K562 (cell line): Measurements from ENCODE around the gene MRRF. TPM values are rescaled to one million over a fixed set of nuclear protein-coding genes. Genes with fewer than 3 reads are reported as not detected.

Source experiments
- ATAC-seq: fragments of 200-7000 bp; cut with Tn5 transposase; 3 replicates; pipeline ENCODE4 v1.9.1; 2020; ENCODE audit warnings: moderate library complexity
- BruUV-seq: library from RNA; stranded (reverse); fragments of 400-500 nt; replicated peaks from 2 replicates; lab custom pipeline; 2021; lab: Mats Ljungman, UMichigan
- CTCF ChIA-PET: fragments of 300-600 bp; formaldehyde crosslinking; extraction: SDS; loops from one replicate; lab custom pipeline; 2021; ENCODE audit warnings: low intra/inter-chr PET ratio; lab: Yijun Ruan, JAX
- POLR2A ChIA-PET: fragments of 300-600, 350-650 bp; sonication (Branson Sonifier 250); formaldehyde crosslinking; extraction: SDS; loops from one replicate; lab custom pipeline; 2021; ENCODE audit warnings: antibody characterized with exemption, inconsistent platforms; lab: Yijun Ruan, JAX
- DNase-seq, 4 experiments: peaks; one replicate each; pipeline versions ENCODE4 v3.0.0 to v3.0.0-alpha.2; 2011 to 2018; ENCODE audit warnings: low spot score in 3 of 4, mixed read lengths in 3 of 4; ENCODE audit errors: extremely low read depth in 1 of 4
- FAIRE-seq: peaks from 2 replicates; lab custom pipeline; 2011; peaks lifted over from hg19 to GRCh38; lab: Jason Lieb, UNC
- H2AFZ ChIP-seq: 2 replicates; pipeline ENCODE4 v1.6.0; 2011; ENCODE audit warnings: low read depth, low read length, control low read depth, inconsistent platforms
- H3K27ac ChIP-seq: fragments of 200-600 bp; 3 replicates; pipeline ENCODE4 v1.8.0; 2011; ENCODE audit warnings: low read depth, mild to moderate bottlenecking, control low read depth, inconsistent platforms, low read length, moderate library complexity, mixed read lengths; ENCODE audit errors: extremely low read depth
- H3K27me3 ChIP-seq, 2 experiments: fragments of 300-600 bp in 1 of 2; 2 replicates in 1 of 2; 3 replicates in 1 of 2; pipeline versions ENCODE4 v1.6.0 to v1.8.0; 2011; ENCODE audit warnings: inconsistent platforms in 2 of 2, low read length in 2 of 2, mild to moderate bottlenecking in 1 of 2, mixed read lengths in 1 of 2, moderate library complexity in 1 of 2; ENCODE audit not compliant: control insufficient read depth in 2 of 2, insufficient read depth in 2 of 2
- H3K36me3 ChIP-seq: fragments of 300-600 bp; 3 replicates; pipeline ENCODE4 v1.8.0; 2011; ENCODE audit warnings: mild to moderate bottlenecking, low read length, inconsistent platforms; ENCODE audit not compliant: control insufficient read depth, insufficient read depth
- H3K4me1 ChIP-seq, 2 experiments: fragments of 200-600 bp in 1 of 2; replicated peaks in 1 of 2; 2 replicates in 1 of 2; 3 replicates in 1 of 2; pipeline versions ENCODE4 v1.5.1 to v1.8.0; 2011; ENCODE audit warnings: inconsistent platforms in 2 of 2, low read length in 2 of 2, mild to moderate bottlenecking in 1 of 2, mixed read lengths in 1 of 2, moderate library complexity in 1 of 2; ENCODE audit not compliant: control insufficient read depth in 2 of 2, insufficient read depth in 2 of 2
- H3K4me2 ChIP-seq: 2 replicates; pipeline ENCODE4 v1.6.1; 2011; ENCODE audit warnings: low read length, control low read depth, inconsistent platforms, mixed read lengths; ENCODE audit not compliant: insufficient read depth
- H3K4me3 ChIP-seq: fragments of 200-600 bp; sonication (generic), shearing (Covaris generic); 2 replicates; pipeline ENCODE4 v1.5.1; 2016; ENCODE audit warnings: control low read depth, inconsistent platforms
- H3K79me2 ChIP-seq: fragments of 200-600 bp; 3 replicates; pipeline ENCODE4 v1.8.0; 2011; ENCODE audit warnings: low read length, inconsistent platforms; ENCODE audit not compliant: control insufficient read depth, insufficient read depth
- H3K9ac ChIP-seq, 2 experiments: 2 replicates each; pipeline versions ENCODE4 v1.6.0 to v1.6.1; 2011; ENCODE audit warnings: low read depth in 2 of 2, low read length in 2 of 2, control low read depth in 1 of 2, inconsistent platforms in 1 of 2, mild to moderate bottlenecking in 1 of 2, mixed read lengths in 1 of 2; ENCODE audit not compliant: insufficient read depth in 1 of 2
- H3K9me1 ChIP-seq: one replicate; pipeline ENCODE4 v1.6.0; 2011; ENCODE audit warnings: inconsistent platforms, mild to moderate bottlenecking, low read length, moderate library complexity; ENCODE audit not compliant: control insufficient read depth, insufficient read depth
- H3K9me3 ChIP-seq: replicated peaks from 2 replicates; pipeline ENCODE4 v1.5.1; 2011; ENCODE audit warnings: low read depth, low read length, inconsistent platforms; ENCODE audit not compliant: control insufficient read depth, insufficient read depth
- H4K20me1 ChIP-seq: replicated peaks from 2 replicates; pipeline ENCODE4 v1.6.1; 2011; ENCODE audit warnings: low read length, inconsistent platforms, mixed read lengths; ENCODE audit not compliant: control insufficient read depth, insufficient read depth
- ATF3 ChIP-seq, 2 experiments: fragments of 450-650 bp in 1 of 2; sonication (generic) in 1 of 2; formaldehyde crosslinking in 1 of 2; IDR thresholded peaks in 1 of 2; conservative IDR thresholded peaks in 1 of 2; 2 replicates each; pipeline versions ENCODE4 v1.6.1 to v1.8.1; 2016 to 2023; ENCODE audit warnings: mild to moderate bottlenecking in 2 of 2, moderate library complexity in 2 of 2, inconsistent platforms in 1 of 2, missing genetic modification reagents in 1 of 2
- CBFA2T2 ChIP-seq: fragments of 450-650 bp; conservative IDR thresholded peaks from 2 replicates; pipeline ENCODE4 v1.6.1; 2017; ENCODE audit warnings: mild to moderate bottlenecking
- DPF2 ChIP-seq: fragments of 450-650 bp; IDR thresholded peaks from 2 replicates; pipeline ENCODE4 v1.6.1; 2016
- EGR1 ChIP-seq: fragments of 450-650 bp; conservative IDR thresholded peaks from 2 replicates; pipeline ENCODE4 v1.6.1; 2017; ENCODE audit warnings: mild to moderate bottlenecking
- ELF4 ChIP-seq: fragments of 450-650 bp; formaldehyde crosslinking; IDR thresholded peaks from 2 replicates; pipeline ENCODE4 v1.4.0; 2022; ENCODE audit warnings: missing genetic modification characterization
- RBM25 ChIP-seq: fragments of 200-400 bp; formaldehyde crosslinking; IDR thresholded peaks from 2 replicates; pipeline ENCODE4 v1.6.1; 2018; ENCODE audit warnings: low read length, low read depth, moderate library complexity; ENCODE audit not compliant: severe bottlenecking
- TRIM24 ChIP-seq, 2 experiments: fragments of 450-650 bp; IDR thresholded peaks; 2 replicates each; pipeline ENCODE4 v1.6.1; 2016
- WGBS: fragments of 100-300 bp; shearing (Covaris generic); methylation state at CpG from one replicate; pipeline ENCODE4 v1.1.6; 2016; ENCODE audit warnings: low coverage, mixed read lengths; ENCODE audit not compliant: insufficient coverage; ENCODE audit errors: missing lambda C conversion rate; 5-methylcytosine and 5-hydroxymethylcytosine counted together
- in situ Hi-C: fragments of 300-500 bp; cut with MboI; formaldehyde crosslinking; loops from 4 replicates; pipeline ENCODE4 v1.15.0; 2018; ENCODE audit warnings: inconsistent platforms, mixed read lengths
- intact Hi-C: fragments of 100-400 bp; cut with micrococcal nuclease; formaldehyde crosslinking; loops from 2 replicates; pipeline ENCODE4 v1.14.2; 2022
- polyA plus RNA-seq, 8 experiments: library from polyadenylated mRNA; depleted of rRNA in 4 of 8; stranded (reverse) in 5 of 8; unstranded in 3 of 8; fragments of >200 nt; fragmentation: Nextera tagmentation in 2 of 8; fragmentation: Illumina TruSeq in 1 of 8; extraction: Ambion mirVana in 2 of 8; extraction: Trizol in 1 of 8; gene quantifications; 2 replicates each; pipeline versions ENCODE4 v1.2.1 to v1.2.3, GENCODE V29; 2011 to 2014; ENCODE audit warnings: inconsistent platforms in 1 of 8, missing spikeins in 1 of 8
- total RNA-seq, 7 experiments: library from RNA; depleted of rRNA in 6 of 7; stranded (reverse); fragments of >200 nt in 6 of 7; fragmentation: Illumina TruSeq in 2 of 7; extraction: Trizol in 2 of 7; gene quantifications; 2 replicates each; pipeline versions ENCODE4 v1.2.1 to v1.2.3, GENCODE V29; 2011 to 2021; ENCODE audit warnings: low replicate concordance in 1 of 7
- TF ChIP-seq, protein P1 (sequence below): conservative IDR thresholded peaks from 2 replicates; pipeline ENCODE4 v1.6.1; 2011; ENCODE audit warnings: low read depth, mild to moderate bottlenecking, low read length; ENCODE audit not compliant: control insufficient read depth

MRRF gene
- total and polyA plus RNA-seq, 9 of the 15 experiments (the other 6 are each of a cell fraction or from before 2014, with no cell fraction given), result 55.0 to 105 (median 81.2) TPM

DNA sequence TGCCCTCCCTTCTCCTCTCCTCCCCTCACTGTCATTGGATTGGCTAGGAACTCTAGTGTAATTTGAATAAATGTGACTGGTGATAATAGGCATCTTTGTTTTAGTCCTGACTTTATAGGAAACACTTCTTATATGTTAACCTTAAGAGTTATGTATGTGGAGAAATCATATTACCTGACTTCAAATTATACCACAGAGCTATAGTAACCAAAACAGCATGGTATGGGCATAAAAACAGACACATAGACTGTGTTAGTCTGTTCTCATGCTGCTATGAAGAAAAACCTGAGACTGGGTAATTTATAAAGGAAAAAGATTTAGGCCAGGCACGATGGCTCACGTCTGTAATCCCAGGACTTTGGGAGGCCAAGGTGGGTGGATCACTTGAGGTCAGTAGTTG lies 9.4 kb downstream of the MRRF start:
- FAIRE-seq (no peak), ATAC-seq (peak; percentile 51; the same call in 1 of the 3 replicates), DNase-seq (peak in 1 of 4 experiments; percentile 13)
- in situ Hi-C loops, result no loop called here
- H3K4me1 ChIP-seq, result no peaks in the 10 kb centered on the region
- TF ChIP-seq CBFA2T2 (no peak), RBM25 (peak; percentile 71)
- 85% methylated on average over 2 of the region's 2 CpGs for WGBS
- H4K20me1 ChIP-seq, result 0 out of 2 replicates have a peak, but pooled peaks cover 3% of the 10 kb centered on the region
- peaks cover 4% of the 10 kb centered on the region for H3K9me3 ChIP-seq
- H3K9me1 ChIP-seq, result no peaks in the 10 kb centered on the region
- no peak overlapping the region for H3K27ac ChIP-seq
- CTCF ChIA-PET, result no interaction called here
- no peak overlapping the region for H2AFZ ChIP-seq
- peaks cover 93% of the 10 kb centered on the region for H3K79me2 ChIP-seq
- POLR2A ChIA-PET, result no interaction called here
- H3K4me3 ChIP-seq, result no peak overlapping the region
- intact Hi-C loops, result no loop called here
- no peak overlapping the region for H3K4me2 ChIP-seq
- BruUV-seq, result no TSS peak
- H3K27me3 ChIP-seq, result no peaks in the 10 kb centered on the region
- H3K36me3 ChIP-seq, result peaks cover 82% of the 10 kb centered on the region
- H3K9ac ChIP-seq, result no peak overlapping the region

DNA sequence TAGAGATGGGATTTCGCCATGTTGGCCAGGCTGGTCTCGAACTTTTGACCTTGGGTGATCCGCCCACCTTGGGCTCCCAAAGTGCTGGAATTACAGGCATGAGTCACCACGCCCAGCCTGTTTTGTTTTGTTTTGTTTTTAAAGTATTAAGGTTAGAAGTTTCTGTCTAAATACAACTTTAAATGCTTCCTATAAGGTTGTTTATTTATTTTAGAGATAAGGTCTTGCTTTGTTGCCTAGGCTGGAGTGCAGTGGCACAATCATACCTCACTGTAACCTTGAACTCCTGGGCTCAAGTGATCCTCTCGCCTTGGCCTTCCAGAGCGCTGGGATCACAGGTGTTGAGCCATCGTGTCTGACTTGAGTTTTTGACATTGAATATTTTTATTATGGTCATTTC lies 11.4 kb downstream of the MRRF start:
- Histone ChIP-seq H3K27me3 (no peaks in the 10 kb centered on the region), H3K4me2 (no peak overlapping the region), H3K36me3 (peaks cover 90% of the 10 kb centered on the region), H2AFZ (no peak overlapping the region), H3K27ac (no peak overlapping the region), H3K79me2 (peaks cover 95% of the 10 kb centered on the region), H3K4me3 (no peak overlapping the region), H4K20me1 (0 out of 2 replicates have a peak, but pooled peaks cover 3% of the 10 kb centered on the region), H3K9ac (no peak overlapping the region), H3K9me3 (peaks cover 4% of the 10 kb centered on the region), H3K9me1 (no peaks in the 10 kb centered on the region), H3K4me1 (no peaks in the 10 kb centered on the region)
- CTCF ChIA-PET, result no interaction called here
- TF ChIP-seq ATF3 (IDR thresholded peaks at IDR 0.05) (peak; percentile 47; the same call in 1 of the 2 replicates), ATF3 (CRISPR knock-in tag; conservative IDR thresholded peaks at IDR 0.05) (no peak), TRIM24 (IDR thresholded peaks at IDR 0.05) (peak in 1 of 2 experiments; percentile 11; a peak in 1 of 4 replicates), EGR1 (peak; percentile 71), ELF4 (CRISPR knock-in tag) (no peak), DPF2 (0 out of 2 replicates have a peak, but pooled peaks have one; percentile 13)
- TF ChIP-seq, protein P1, sequence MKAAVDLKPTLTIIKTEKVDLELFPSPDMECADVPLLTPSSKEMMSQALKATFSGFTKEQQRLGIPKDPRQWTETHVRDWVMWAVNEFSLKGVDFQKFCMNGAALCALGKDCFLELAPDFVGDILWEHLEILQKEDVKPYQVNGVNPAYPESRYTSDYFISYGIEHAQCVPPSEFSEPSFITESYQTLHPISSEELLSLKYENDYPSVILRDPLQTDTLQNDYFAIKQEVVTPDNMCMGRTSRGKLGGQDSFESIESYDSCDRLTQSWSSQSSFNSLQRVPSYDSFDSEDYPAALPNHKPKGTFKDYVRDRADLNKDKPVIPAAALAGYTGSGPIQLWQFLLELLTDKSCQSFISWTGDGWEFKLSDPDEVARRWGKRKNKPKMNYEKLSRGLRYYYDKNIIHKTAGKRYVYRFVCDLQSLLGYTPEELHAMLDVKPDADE, result no peak
- ATAC-seq (no peak), FAIRE-seq (no peak), DNase-seq (peak in 1 of 4 experiments; percentile 20)
- WGBS, result 87% methylated on average over 7 of the region's 7 CpGs
- POLR2A ChIA-PET, result no interaction called here
- intact Hi-C loops, result no loop called here
- BruUV-seq, result no TSS peak
- in situ Hi-C loops, result no loop called here
